Heart left ventricle (tissue), 13 donors: Measurements from ENCODE around the gene LDHD.

Experiments
- POLR2A ChIP-seq, 2 donors: fragments of 450-650 bp; IDR thresholded peaks; one replicate each; pipeline ENCODE4 v1.6.1; 2017; ENCODE audit warnings: antibody characterized with exemption in 2 of 2, mild to moderate bottlenecking in 2 of 2, moderate library complexity in 2 of 2
- TF ChIP-seq, protein P1 (sequence below), 12 donors: fragments of 200-600 bp; sonication (generic) in 4 of 12; IDR thresholded peaks; one replicate each; pipeline versions ENCODE4 v1.5.0 to v1.8.0; 2018 to 2022; ENCODE audit warnings: antibody characterized with exemption in 12 of 12, mild to moderate bottlenecking in 5 of 12
- donor health status: ischemic (EF 13 %, LVEDD 7.1; RV severe dilation, severe dysfunction).
- donor health status: DM: no; HTN: yes; CAD: no.
- donor health status: DM: no; HTN: no; CAD: no.
- donor health status: ischemic (EF 25% LVEDD 6.9; RV normal size, moderate dysfunction).
- donor health status: ischemic (EF 25% LVEDD 5.7; RV mildly dilated, moderate dysfunction).
- donor health status: ischemic (EF 35%, LVEDD 5.7; RV mildly dilated, moderate dysfunction).
- donor health status: nonischemic (EF 11% LVEDD 7.7; RV severe dilation, severe dysfunction).
- donor health status: DM: yes; HTN: yes; CAD: no.
- donor health status: PGD.
- donor health status: ischemic (EF 29% LVEDD 5.4; RV normal size, mild dysfunction).
- donor health status: nonischemic (EF 23%, LVEDD 6.1; RV moderate dilation, normal function).

DNA sequence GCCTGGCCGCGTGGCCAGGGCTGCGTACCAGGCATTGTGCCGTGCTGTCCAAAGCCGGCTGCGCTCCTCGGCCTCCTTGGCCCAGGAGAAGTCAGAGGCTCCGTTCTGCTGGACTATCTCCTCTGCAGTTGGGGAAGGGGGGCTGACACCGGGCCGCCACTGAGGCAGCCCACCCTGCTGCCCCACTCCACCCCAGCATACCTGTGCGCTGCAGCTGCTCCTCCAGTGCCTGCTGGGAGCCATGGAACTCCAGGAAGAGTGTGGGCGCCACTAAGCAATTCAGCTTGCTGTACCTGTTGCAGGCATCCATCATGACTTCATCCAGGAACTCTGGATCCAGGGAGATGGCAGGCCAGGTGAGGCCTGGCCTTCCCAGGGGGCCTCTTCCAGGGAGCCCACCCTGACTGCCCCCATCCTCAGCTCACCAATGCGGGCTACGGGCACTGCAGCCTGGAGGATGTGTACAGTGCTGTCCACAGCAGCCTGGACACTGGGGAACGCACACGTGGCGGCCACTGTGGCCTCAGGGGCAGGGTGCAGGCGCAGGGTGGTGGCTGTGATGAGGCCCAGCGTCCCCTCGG, 2.9 kb downstream of the LDHD start:
- TF ChIP-seq, protein P1, sequence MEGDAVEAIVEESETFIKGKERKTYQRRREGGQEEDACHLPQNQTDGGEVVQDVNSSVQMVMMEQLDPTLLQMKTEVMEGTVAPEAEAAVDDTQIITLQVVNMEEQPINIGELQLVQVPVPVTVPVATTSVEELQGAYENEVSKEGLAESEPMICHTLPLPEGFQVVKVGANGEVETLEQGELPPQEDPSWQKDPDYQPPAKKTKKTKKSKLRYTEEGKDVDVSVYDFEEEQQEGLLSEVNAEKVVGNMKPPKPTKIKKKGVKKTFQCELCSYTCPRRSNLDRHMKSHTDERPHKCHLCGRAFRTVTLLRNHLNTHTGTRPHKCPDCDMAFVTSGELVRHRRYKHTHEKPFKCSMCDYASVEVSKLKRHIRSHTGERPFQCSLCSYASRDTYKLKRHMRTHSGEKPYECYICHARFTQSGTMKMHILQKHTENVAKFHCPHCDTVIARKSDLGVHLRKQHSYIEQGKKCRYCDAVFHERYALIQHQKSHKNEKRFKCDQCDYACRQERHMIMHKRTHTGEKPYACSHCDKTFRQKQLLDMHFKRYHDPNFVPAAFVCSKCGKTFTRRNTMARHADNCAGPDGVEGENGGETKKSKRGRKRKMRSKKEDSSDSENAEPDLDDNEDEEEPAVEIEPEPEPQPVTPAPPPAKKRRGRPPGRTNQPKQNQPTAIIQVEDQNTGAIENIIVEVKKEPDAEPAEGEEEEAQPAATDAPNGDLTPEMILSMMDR (IDR thresholded peaks at IDR 0.05): no peak
- no peak for TF ChIP-seq POLR2A (IDR thresholded peaks at IDR 0.05)
